ENCODE results near the gene BRIP1.
"Not testable (repeated sequence)": the region's sequence is repeated elsewhere in the genome, so short reads cannot be mapped to it uniquely, and the experiment has no call there.

The BRIP1 gene

GRCh38 chr17:61795546-61795945 lies 67.8 kb downstream of the BRIP1 start:
- DNase-seq, result no peak

GRCh38 chr17:61794792-61795191 lies 68.5 kb downstream of the BRIP1 start:
- no peak for DNase-seq

GRCh38 chr17:61794242-61794641 lies 69.1 kb downstream of the BRIP1 start:
- no peak for DNase-seq

GRCh38 chr17:61793565-61793964 lies 69.8 kb downstream of the BRIP1 start:
- DNase-seq, result no peak

- DNase-seq, result no peak
These were observed 73.5 kb downstream of the BRIP1 start for GRCh38 chr17:61789872-61790271.

- DNase-seq, result no peak
These were observed 77.2 kb downstream of the BRIP1 start for GRCh38 chr17:61786088-61786487.

GRCh38 chr17:61784510-61784909 lies 78.8 kb downstream of the BRIP1 start:
- DNase-seq, result no peak

- DNase-seq, result no peak
These were observed 79.6 kb downstream of the BRIP1 start for GRCh38 chr17:61783556-61784304.

GRCh38 chr17:61783120-61783519 lies 80.2 kb downstream of the BRIP1 start:
- no peak for DNase-seq

- DNase-seq, result no peak
These were observed 80.6 kb downstream of the BRIP1 start for GRCh38 chr17:61782683-61783082.

- DNase-seq, result no peak
These were observed 88.0 kb downstream of the BRIP1 start for GRCh38 chr17:61775364-61775763.

GRCh38 chr17:61774724-61775123 lies 88.6 kb downstream of the BRIP1 start:
- DNase-seq, result no peak

GRCh38 chr17:61774087-61774486 lies 89.2 kb downstream of the BRIP1 start:
- not testable (repeated sequence) for DNase-seq

GRCh38 chr17:61770752-61771533 lies 92.4 kb downstream of the BRIP1 start:
- DNase-seq, result no peak

GRCh38 chr17:61770043-61770442 lies 93.3 kb downstream of the BRIP1 start:
- no peak for DNase-seq

- DNase-seq, result no peak
These were observed 94.9 kb downstream of the BRIP1 start for GRCh38 chr17:61768405-61768804.

- no peak for DNase-seq
These were observed 96.8 kb downstream of the BRIP1 start for GRCh38 chr17:61766520-61766919.

GRCh38 chr17:61764846-61765245 lies 98.5 kb downstream of the BRIP1 start:
- no peak for DNase-seq

GRCh38 chr17:61761827-61762226 lies 101.5 kb downstream of the BRIP1 start:
- DNase-seq, result no peak

GRCh38 chr17:61759362-61759761 lies 104.0 kb downstream of the BRIP1 start:
- no peak for DNase-seq

- DNase-seq, result no peak
These were observed 104.9 kb downstream of the BRIP1 start for GRCh38 chr17:61758430-61758829.

- DNase-seq, result no peak
These were observed 106.2 kb downstream of the BRIP1 start for GRCh38 chr17:61757168-61757567.

- DNase-seq, result no peak
These were observed 106.8 kb downstream of the BRIP1 start for GRCh38 chr17:61756561-61756960.

GRCh38 chr17:61755668-61756067 lies 107.7 kb downstream of the BRIP1 start:
- no peak for DNase-seq
